IMR-90 (cell line): ENCODE data around the gene LEKR1. TPM values are rescaled to one million over a fixed set of nuclear protein-coding genes. Genes with fewer than 3 reads are reported as not detected.
A peak's percentile ranks its signal among the peaks of the same experiment; 100 is the strongest.

Source experiments
- ATAC-seq: fragments of 200-7000 bp; cut with Tn5 transposase; 2 replicates; pipeline ENCODE4 v1.9.1; 2020; ENCODE audit warnings: low read depth, mild to moderate bottlenecking, moderate library complexity
- BruUV-seq: library from RNA; stranded (reverse); fragments of 400-500 nt; replicated peaks from 2 replicates; lab custom pipeline; 2021; lab: Mats Ljungman, UMichigan
- CTCF ChIA-PET: fragments of 300-600 bp; formaldehyde crosslinking; extraction: SDS; loops from one replicate; lab custom pipeline; 2021; ENCODE audit warnings: antibody characterized with exemption; lab: Yijun Ruan, JAX
- POLR2A ChIA-PET: fragments of 300-600 bp; sonication (Branson Sonifier 250); formaldehyde crosslinking; loops from one replicate; lab custom pipeline; 2022; ENCODE audit warnings: antibody characterized with exemption; ENCODE audit not compliant: unreplicated experiment; lab: Charles Lee
- DNase-seq: peaks from one replicate; pipeline ENCODE4 v3.0.0; 2013
- H2AFZ ChIP-seq: replicated peaks from 2 replicates; pipeline ENCODE3; 2013; ENCODE audit warnings: low read length, mild to moderate bottlenecking; ENCODE audit not compliant: poor library complexity
- H2AK5ac ChIP-seq: 2 replicates; pipeline ENCODE4 v1.6.1; 2013; ENCODE audit warnings: low read depth, low read length, inconsistent platforms
- H2AK9ac ChIP-seq: replicated peaks from 2 replicates; pipeline ENCODE3; 2013; ENCODE audit warnings: mild to moderate bottlenecking, low read depth, low read length, moderate library complexity; ENCODE audit not compliant: poor library complexity
- H2BK120ac ChIP-seq: 2 replicates; pipeline ENCODE4 v1.6.1; 2013; ENCODE audit warnings: low read depth, low read length, inconsistent platforms
- H2BK15ac ChIP-seq: 3 replicates; pipeline ENCODE4 v1.6.1; 2013; ENCODE audit warnings: low read depth, low read length, inconsistent platforms
- H2BK20ac ChIP-seq: 2 replicates; pipeline ENCODE4 v1.6.1; 2013; ENCODE audit warnings: low read depth, mild to moderate bottlenecking, inconsistent platforms, low read length, moderate library complexity
- H2BK5ac ChIP-seq: 2 replicates; pipeline ENCODE4 v1.6.1; 2013; ENCODE audit warnings: mild to moderate bottlenecking, low read depth, low read length, inconsistent platforms; ENCODE audit not compliant: poor library complexity, severe bottlenecking
- H3K14ac ChIP-seq: replicated peaks from 2 replicates; pipeline ENCODE4 v1.6.1; 2013; ENCODE audit warnings: low read depth, low read length, inconsistent platforms
- H3K18ac ChIP-seq: 2 replicates; pipeline ENCODE4 v1.6.1; 2013; ENCODE audit warnings: low read depth, low read length, control low read depth
- H3K23ac ChIP-seq: 2 replicates; pipeline ENCODE4 v1.6.1; 2013; ENCODE audit warnings: low read depth, low read length, inconsistent platforms
- H3K27ac ChIP-seq: 2 replicates; pipeline ENCODE4 v1.5.1; 2013; ENCODE audit warnings: mild to moderate bottlenecking, control low read depth, low read length; ENCODE audit not compliant: insufficient read depth
- H3K27me3 ChIP-seq: 2 replicates; pipeline ENCODE4 v1.6.1; 2013; ENCODE audit warnings: low read length; ENCODE audit not compliant: control insufficient read depth, insufficient read depth
- H3K36me3 ChIP-seq: 2 replicates; pipeline ENCODE4 v1.6.1; 2013; ENCODE audit warnings: low read length, mixed read lengths; ENCODE audit not compliant: control insufficient read depth, insufficient read depth
- H3K4ac ChIP-seq: 2 replicates; pipeline ENCODE4 v1.6.1; 2013; ENCODE audit warnings: low read depth, low read length, inconsistent platforms
- H3K4me1 ChIP-seq: 2 replicates; pipeline ENCODE4 v1.6.1; 2013; ENCODE audit warnings: low read length, mixed read lengths; ENCODE audit not compliant: control insufficient read depth, insufficient read depth
- H3K4me2 ChIP-seq: 2 replicates; pipeline ENCODE4 v1.6.1; 2013; ENCODE audit warnings: low read depth, mild to moderate bottlenecking, control low read depth, low read length, moderate library complexity
- H3K4me3 ChIP-seq: 2 replicates; pipeline ENCODE4 v1.5.1; 2013; ENCODE audit warnings: low read depth, mild to moderate bottlenecking, control low read depth, low read length, moderate library complexity; ENCODE audit not compliant: insufficient read depth
- H3K56ac ChIP-seq: 2 replicates; pipeline ENCODE4 v1.6.1; 2013; ENCODE audit warnings: low read length, inconsistent platforms; ENCODE audit not compliant: insufficient read depth; ENCODE audit errors: extremely low read depth
- H3K79me1 ChIP-seq, 2 experiments: 2 replicates each; pipeline ENCODE4 v1.6.1; 2013; ENCODE audit warnings: low read length in 2 of 2, inconsistent platforms in 1 of 2, low read depth in 1 of 2
- H3K9ac ChIP-seq: 2 replicates; pipeline ENCODE4 v1.6.1; 2013; ENCODE audit warnings: low read depth, low read length, control low read depth
- H3K9me1 ChIP-seq: 2 replicates; pipeline ENCODE4 v1.6.1; 2013; ENCODE audit warnings: low read length, inconsistent platforms; ENCODE audit not compliant: insufficient read depth
- H3K9me3 ChIP-seq: 2 replicates; pipeline ENCODE4 v1.6.1; 2013; ENCODE audit warnings: low read length; ENCODE audit not compliant: control insufficient read depth, insufficient read depth
- H4K20me1 ChIP-seq: 2 replicates; pipeline ENCODE4 v1.6.1; 2013; ENCODE audit warnings: low read length, inconsistent platforms; ENCODE audit not compliant: insufficient read depth
- H4K5ac ChIP-seq: 2 replicates; pipeline ENCODE4 v1.6.1; 2013; ENCODE audit warnings: mild to moderate bottlenecking, low read depth, low read length, control low read depth
- H4K8ac ChIP-seq, 2 experiments: 2 replicates each; pipeline ENCODE4 v1.6.1; 2013; ENCODE audit warnings: low read depth in 2 of 2, low read length in 2 of 2, control low read depth in 1 of 2, inconsistent platforms in 1 of 2
- H4K91ac ChIP-seq: 2 replicates; pipeline ENCODE4 v1.6.1; 2013; ENCODE audit warnings: low read depth, low read length, inconsistent platforms; ENCODE audit not compliant: insufficient read depth
- MXI1 ChIP-seq: IDR thresholded peaks from 2 replicates; pipeline ENCODE4 v1.6.1; 2012; ENCODE audit warnings: low read depth, mild to moderate bottlenecking, low read length, moderate library complexity, borderline replicate concordance
- NFE2L2 ChIP-seq: fragments of 150-350 bp; IDR thresholded peaks from 2 replicates; pipeline ENCODE4 v1.6.1; 2016; ENCODE audit warnings: low read depth, mild to moderate bottlenecking, low read length
- POLR2A ChIP-seq: IDR thresholded peaks from 2 replicates; pipeline ENCODE4 v1.6.1; 2012; ENCODE audit warnings: mild to moderate bottlenecking, low read depth, low read length
- RFX5 ChIP-seq: IDR thresholded peaks from 2 replicates; pipeline ENCODE4 v1.8.0; 2012; ENCODE audit warnings: low read depth, mild to moderate bottlenecking, low read length, moderate library complexity
- WGBS, 2 experiments: methylation state at CpG; one replicate each; pipeline versions ENCODE4 v1.1.5 to v1.1.7; 2013; ENCODE audit warnings: missing lambda C conversion rate in 2 of 2; ENCODE audit not compliant: insufficient read length in 1 of 2; ENCODE audit errors: extremely low coverage in 2 of 2; 5-methylcytosine and 5-hydroxymethylcytosine counted together
- dilution Hi-C: fragments of 300-500 bp; cut with HindIII; formaldehyde crosslinking; loops from one replicate; pipeline ENCODE4 v1.14.3; 2018; ENCODE audit warnings: low sequenced_read_pairs; ENCODE audit not compliant: unreplicated experiment
- in situ Hi-C: fragments of 300-500 bp; cut with MboI; formaldehyde crosslinking; loops from 3 replicates; pipeline ENCODE4 v1.14.3; 2019; ENCODE audit warnings: low sequenced_read_pairs, inconsistent platforms, mixed read lengths
- intact Hi-C: fragments of 100-400 bp; cut with micrococcal nuclease; formaldehyde crosslinking; loops from 2 replicates; pipeline ENCODE4 v1.10.0; 2022
- polyA plus RNA-seq, 3 experiments: library from polyadenylated mRNA; depleted of rRNA; stranded (reverse); fragments of >200 nt; gene quantifications; 2 replicates each; pipeline ENCODE4 v1.2.3, GENCODE V29; 2012; ENCODE audit warnings: low replicate concordance in 1 of 3
- total RNA-seq: library from RNA; depleted of rRNA; stranded (reverse); fragments of >200 nt; gene quantifications from 2 replicates; pipeline ENCODE4 v1.2.3, GENCODE V29; 2012
- TF ChIP-seq, protein P1 (sequence below): conservative IDR thresholded peaks from 2 replicates; pipeline ENCODE4 v1.5.1; 2012; ENCODE audit warnings: mild to moderate bottlenecking, low read depth, low read length, improper control_type of control experiment

LEKR1 gene
- total and polyA plus RNA-seq, 2 of the 4 experiments (the other 2 are of a cell fraction): 0.19 to 0.36 TPM

DNA sequence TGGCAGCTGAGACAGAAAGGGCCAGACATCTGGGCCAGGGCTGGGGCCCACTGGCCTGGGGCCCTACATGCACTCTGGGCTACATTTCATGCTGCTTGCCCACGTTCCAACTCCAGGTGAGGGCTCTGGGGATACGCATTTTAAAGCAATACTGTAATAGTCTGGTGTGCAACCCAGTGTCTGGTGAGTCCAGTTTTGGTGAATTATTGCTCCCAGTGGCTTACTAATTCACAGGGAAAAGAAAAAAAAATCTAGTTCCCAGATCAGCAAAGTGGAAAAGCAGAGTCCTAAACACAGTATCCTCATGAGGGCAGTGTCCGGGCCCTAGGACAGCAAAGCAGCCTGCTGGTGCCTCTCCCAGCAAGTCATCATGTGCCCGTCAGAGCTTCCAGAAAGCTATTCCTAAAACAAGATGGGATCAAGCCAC is 251.4 kb downstream of the LEKR1 start:
- DNase-seq (peak; percentile 46), ATAC-seq (no peak)
- intact Hi-C loops: no loop called here
- no peak overlapping the region for H3K4me3 ChIP-seq
- no peak overlapping the region for H3K18ac ChIP-seq
- no peak overlapping the region for H4K8ac ChIP-seq
- ChIA-PET CTCF (interaction anchor here (0.7 to 1.1 kb wide), 2 partner anchors 36 to 402 kb away, joined by 4 read pairs; no protein-coding TSS in a partner anchor), POLR2A (no interaction called here)
- 0 out of 2 replicates have a peak overlapping the region, but pooled peaks have one; percentile 8 for H2AK5ac ChIP-seq
- no peak overlapping the region for H2AFZ ChIP-seq
- dilution Hi-C loops: no loop called here
- no peak overlapping the region for H3K9ac ChIP-seq
- H4K5ac ChIP-seq: no peak overlapping the region
- H3K9me1 ChIP-seq: peaks cover 8% of the 10 kb centered on the region; the same call in 1 of the 2 replicates
- no peak overlapping the region for H2BK20ac ChIP-seq
- BruUV-seq: no TSS peak
- no peak overlapping the region for H2BK120ac ChIP-seq
- H4K91ac ChIP-seq: no peak overlapping the region
- no peak overlapping the region for H3K4me2 ChIP-seq
- peaks cover 15% of the 10 kb centered on the region for H3K4me1 ChIP-seq
- no peak overlapping the region for H3K56ac ChIP-seq
- WGBS, 2 experiments: no CpG with 5 or more reads among the region's 4 CpGs
- H3K79me1 ChIP-seq: peaks cover 0 to 3% of the 10 kb centered on the region in 2 experiments; a peak in 1 of 4 replicates
- H2BK15ac ChIP-seq: no peak overlapping the region
- H2AK9ac ChIP-seq: peak overlapping the region; percentile 33
- no peak overlapping the region; the same call in 1 of the 2 replicates for H3K4ac ChIP-seq
- H3K14ac ChIP-seq: no peak overlapping the region
- in situ Hi-C loops: no loop called here
- no peaks in the 10 kb centered on the region for H3K9me3 ChIP-seq
- H3K36me3 ChIP-seq: no peaks in the 10 kb centered on the region
- no peak overlapping the region for H3K27ac ChIP-seq
- no peak for TF ChIP-seq NFE2L2
- TF ChIP-seq MXI1: no peak
- TF ChIP-seq, protein P1, sequence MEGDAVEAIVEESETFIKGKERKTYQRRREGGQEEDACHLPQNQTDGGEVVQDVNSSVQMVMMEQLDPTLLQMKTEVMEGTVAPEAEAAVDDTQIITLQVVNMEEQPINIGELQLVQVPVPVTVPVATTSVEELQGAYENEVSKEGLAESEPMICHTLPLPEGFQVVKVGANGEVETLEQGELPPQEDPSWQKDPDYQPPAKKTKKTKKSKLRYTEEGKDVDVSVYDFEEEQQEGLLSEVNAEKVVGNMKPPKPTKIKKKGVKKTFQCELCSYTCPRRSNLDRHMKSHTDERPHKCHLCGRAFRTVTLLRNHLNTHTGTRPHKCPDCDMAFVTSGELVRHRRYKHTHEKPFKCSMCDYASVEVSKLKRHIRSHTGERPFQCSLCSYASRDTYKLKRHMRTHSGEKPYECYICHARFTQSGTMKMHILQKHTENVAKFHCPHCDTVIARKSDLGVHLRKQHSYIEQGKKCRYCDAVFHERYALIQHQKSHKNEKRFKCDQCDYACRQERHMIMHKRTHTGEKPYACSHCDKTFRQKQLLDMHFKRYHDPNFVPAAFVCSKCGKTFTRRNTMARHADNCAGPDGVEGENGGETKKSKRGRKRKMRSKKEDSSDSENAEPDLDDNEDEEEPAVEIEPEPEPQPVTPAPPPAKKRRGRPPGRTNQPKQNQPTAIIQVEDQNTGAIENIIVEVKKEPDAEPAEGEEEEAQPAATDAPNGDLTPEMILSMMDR: peak; percentile 6; the same call in 1 of the 2 replicates
- TF ChIP-seq RFX5: no peak
- TF ChIP-seq POLR2A: no peak
- H3K27me3 ChIP-seq: no peaks in the 10 kb centered on the region
- no peaks in the 10 kb centered on the region for H4K20me1 ChIP-seq
- H3K23ac ChIP-seq: no peak overlapping the region
- H2BK5ac ChIP-seq: no peak overlapping the region
